H1 (cell line): ENCODE data around the gene CALHM3. TPM values are rescaled to one million over a fixed set of nuclear protein-coding genes. Genes with fewer than 3 reads are reported as not detected.

Experiments
- CTCF ChIA-PET: fragments of 300-600 bp; sonication (Branson Sonifier 250); formaldehyde crosslinking; loops from one replicate; lab custom pipeline; 2021; ENCODE audit not compliant: partially characterized antibody; lab: Charles Lee
- POLR2A ChIA-PET: fragments of 300-600 bp; sonication (Branson Sonifier 250); formaldehyde crosslinking; loops from one replicate; lab custom pipeline; 2021; ENCODE audit warnings: inconsistent platforms; ENCODE audit not compliant: partially characterized antibody; lab: Charles Lee
- DNase-seq, 2 experiments: peaks; one replicate each; pipeline versions ENCODE4 v3.0.0 to v3.0.0-alpha.2; 2010 to 2022; ENCODE audit warnings: low spot score in 2 of 2, low read depth in 1 of 2, mixed read lengths in 1 of 2
- FAIRE-seq: peaks from 2 replicates; lab custom pipeline; 2011; peaks lifted over from hg19 to GRCh38; lab: Jason Lieb, UNC
- H2AFZ ChIP-seq: 2 replicates; pipeline ENCODE4 v1.8.1; 2012; ENCODE audit warnings: low read length, inconsistent platforms
- H2AK5ac ChIP-seq: 2 replicates; pipeline ENCODE4 v1.6.1; 2013; ENCODE audit warnings: low read depth, low read length
- H2BK120ac ChIP-seq: replicated peaks from 2 replicates; pipeline ENCODE3; 2013; ENCODE audit warnings: low read depth, low read length, inconsistent platforms
- H2BK12ac ChIP-seq: 2 replicates; pipeline ENCODE4 v1.6.1; 2013; ENCODE audit warnings: low read depth, low read length
- H2BK15ac ChIP-seq: 2 replicates; pipeline ENCODE4 v1.6.1; 2013; ENCODE audit warnings: low read length
- H2BK20ac ChIP-seq: 2 replicates; pipeline ENCODE4 v1.6.1; 2013; ENCODE audit warnings: low read length
- H2BK5ac ChIP-seq: 2 replicates; pipeline ENCODE4 v1.6.1; 2013; ENCODE audit warnings: low read depth, low read length
- H3K14ac ChIP-seq: 2 replicates; pipeline ENCODE4 v1.6.1; 2013; ENCODE audit warnings: inconsistent platforms; ENCODE audit not compliant: insufficient read length
- H3K18ac ChIP-seq: 2 replicates; pipeline ENCODE4 v1.6.1; 2013; ENCODE audit warnings: low read length; ENCODE audit errors: extremely low read depth
- H3K23ac ChIP-seq: 2 replicates; pipeline ENCODE4 v1.6.1; 2013; ENCODE audit warnings: inconsistent platforms; ENCODE audit not compliant: insufficient read length
- H3K23me2 ChIP-seq: 2 replicates; pipeline ENCODE4 v1.6.1; 2013; ENCODE audit warnings: low read depth, low read length
- H3K27ac ChIP-seq: 2 replicates; pipeline ENCODE4 v1.6.1; 2011; ENCODE audit warnings: low read depth, low read length, inconsistent platforms
- H3K27me3 ChIP-seq, 4 experiments: replicated peaks in 1 of 4; 1 replicate in 1 of 4; 2 replicates in 3 of 4; pipeline versions ENCODE4 v1.6.1 to v1.8.1; 2011 to 2013; ENCODE audit warnings: low read length in 3 of 4, mild to moderate bottlenecking in 3 of 4, inconsistent platforms in 2 of 4, mixed read lengths in 2 of 4, moderate library complexity in 1 of 4; ENCODE audit not compliant: control insufficient read depth in 3 of 4, insufficient read depth in 3 of 4; ENCODE audit errors: extremely low read depth in 1 of 4
- H3K36me3 ChIP-seq, 4 experiments: 2 replicates each; pipeline versions ENCODE4 v1.6.1 to v1.8.1; 2011 to 2013; ENCODE audit warnings: mild to moderate bottlenecking in 4 of 4, low read length in 3 of 4, moderate library complexity in 2 of 4, control low read depth in 1 of 4, inconsistent platforms in 1 of 4; ENCODE audit not compliant: insufficient read depth in 4 of 4, control insufficient read depth in 2 of 4
- H3K4ac ChIP-seq: replicated peaks from 2 replicates; pipeline ENCODE3; 2013; ENCODE audit warnings: low read length, low read depth, mixed read lengths, inconsistent platforms; ENCODE audit not compliant: insufficient read length
- H3K4me1 ChIP-seq, 4 experiments: replicated peaks in 1 of 4; 1 replicate in 1 of 4; 2 replicates in 3 of 4; pipeline versions ENCODE4 v1.6.1 to v1.8.1; 2011 to 2013; ENCODE audit warnings: low read length in 3 of 4, inconsistent platforms in 2 of 4, mixed read lengths in 1 of 4; ENCODE audit not compliant: insufficient read depth in 4 of 4, control insufficient read depth in 3 of 4
- H3K4me2 ChIP-seq, 2 experiments: 2 replicates each; pipeline versions ENCODE4 v1.6.1 to v1.8.1; 2011 to 2013; ENCODE audit warnings: low read depth in 2 of 2, low read length in 2 of 2, control low read depth in 1 of 2, inconsistent platforms in 1 of 2, mild to moderate bottlenecking in 1 of 2; ENCODE audit not compliant: insufficient read depth in 1 of 2
- H3K4me3 ChIP-seq, 4 experiments: fragments of 200-600, 300-600 bp in 1 of 4; sonication (generic), shearing (Covaris generic), sonication (Bioruptor Twin) in 1 of 4; 2 replicates each; pipeline versions ENCODE4 v1.5.1 to v1.8.1; 2011 to 2016; ENCODE audit warnings: low read length in 4 of 4, low read depth in 3 of 4, control low read depth in 2 of 4, inconsistent platforms in 2 of 4, mild to moderate bottlenecking in 2 of 4, mixed read lengths in 1 of 4, moderate library complexity in 1 of 4; ENCODE audit not compliant: insufficient read depth in 2 of 4; ENCODE audit errors: extremely low read depth in 1 of 4
- H3K56ac ChIP-seq: replicated peaks from 2 replicates; pipeline ENCODE3; 2013; ENCODE audit warnings: low read depth, mild to moderate bottlenecking, mixed read lengths, low read length, inconsistent platforms; ENCODE audit not compliant: insufficient read length
- H3K79me1 ChIP-seq: 2 replicates; pipeline ENCODE4 v1.6.1; 2013; ENCODE audit warnings: low read depth, low read length, control low read depth
- H3K79me2 ChIP-seq, 2 experiments: 2 replicates each; pipeline versions ENCODE4 v1.6.1 to v1.8.1; 2012 to 2013; ENCODE audit warnings: low read length in 2 of 2, mild to moderate bottlenecking in 2 of 2, inconsistent platforms in 1 of 2; ENCODE audit not compliant: insufficient read depth in 2 of 2, control insufficient read depth in 1 of 2
- H3K9ac ChIP-seq, 4 experiments: replicated peaks in 1 of 4; 1 replicate in 1 of 4; 2 replicates in 3 of 4; pipeline versions ENCODE4 v1.6.1 to v1.8.1; 2011 to 2013; ENCODE audit warnings: low read depth in 3 of 4, low read length in 3 of 4, control low read depth in 2 of 4, mild to moderate bottlenecking in 2 of 4, moderate library complexity in 2 of 4, inconsistent platforms in 1 of 4; ENCODE audit errors: extremely low read depth in 1 of 4
- H3K9me3 ChIP-seq, 2 experiments: 2 replicates each; pipeline versions ENCODE4 v1.6.1 to v1.8.1; 2012 to 2013; ENCODE audit warnings: mild to moderate bottlenecking in 2 of 2, moderate library complexity in 2 of 2, control low read depth in 1 of 2, inconsistent platforms in 1 of 2, low read depth in 1 of 2, low read length in 1 of 2, mixed read lengths in 1 of 2; ENCODE audit not compliant: insufficient read depth in 2 of 2
- H4K20me1 ChIP-seq, 2 experiments: replicated peaks in 1 of 2; 2 replicates each; pipeline versions ENCODE3 to v1.8.1; 2011 to 2013; ENCODE audit warnings: inconsistent platforms in 2 of 2, low read length in 2 of 2, mild to moderate bottlenecking in 1 of 2; ENCODE audit not compliant: insufficient read depth in 2 of 2, control insufficient read depth in 1 of 2
- H4K5ac ChIP-seq: 2 replicates; pipeline ENCODE4 v1.6.1; 2013; ENCODE audit warnings: low read length, low read depth, mixed read lengths, inconsistent platforms; ENCODE audit not compliant: insufficient read length
- H4K8ac ChIP-seq: 2 replicates; pipeline ENCODE4 v1.8.0; 2013; ENCODE audit warnings: mild to moderate bottlenecking, moderate library complexity, low read length, inconsistent platforms; ENCODE audit not compliant: insufficient read depth; ENCODE audit errors: extremely low read depth
- H4K91ac ChIP-seq: replicated peaks from 2 replicates; pipeline ENCODE3; 2013; ENCODE audit warnings: low read length, mixed read lengths, inconsistent platforms; ENCODE audit not compliant: insufficient read length
- FOSL1 ChIP-seq: IDR thresholded peaks from 2 replicates; pipeline ENCODE4 v1.6.1; 2011; ENCODE audit warnings: mild to moderate bottlenecking, low read depth, low read length, moderate library complexity; ENCODE audit not compliant: insufficient read depth
- KDM4A ChIP-seq: IDR thresholded peaks from one replicate; pipeline ENCODE4 v1.7.1; 2012; ENCODE audit warnings: low read depth, mild to moderate bottlenecking, moderate library complexity, low read length, inconsistent platforms; ENCODE audit not compliant: severe bottlenecking
- RFX5 ChIP-seq: IDR thresholded peaks from 2 replicates; pipeline ENCODE4 v1.6.1; 2011; ENCODE audit warnings: low read depth, low read length, improper control_type of control experiment, borderline replicate concordance
- RXRA ChIP-seq: IDR thresholded peaks from 2 replicates; pipeline ENCODE4 v1.6.1; 2011; ENCODE audit warnings: low read depth, mild to moderate bottlenecking, low read length, moderate library complexity; ENCODE audit not compliant: insufficient read depth
- SIN3A ChIP-seq, 2 experiments: IDR thresholded peaks in 1 of 2; conservative IDR thresholded peaks in 1 of 2; 2 replicates each; pipeline ENCODE4 v1.6.1; 2011 to 2012; ENCODE audit warnings: low read length in 2 of 2, improper control_type of control experiment in 1 of 2, low read depth in 1 of 2, mild to moderate bottlenecking in 1 of 2
- SP2 ChIP-seq: IDR thresholded peaks from 2 replicates; pipeline ENCODE4 v1.6.1; 2012; ENCODE audit warnings: mild to moderate bottlenecking, low read length, inconsistent platforms
- SUZ12 ChIP-seq: fragments of 200-600 bp; sonication (generic); IDR thresholded peaks from 2 replicates; pipeline ENCODE4 v1.6.1; 2012; ENCODE audit warnings: mild to moderate bottlenecking, inconsistent platforms, low read length, moderate library complexity, mixed read lengths
- TEAD4 ChIP-seq: IDR thresholded peaks from 2 replicates; pipeline ENCODE4 v1.6.1; 2012; ENCODE audit warnings: low read depth, low read length, inconsistent platforms, mixed read lengths
- WGBS, 2 experiments: shearing (Covaris generic) in 1 of 2; methylation state at CpG; one replicate each; pipeline versions ENCODE4 v1.1.6 to v1.1.7; 2013 to 2015; ENCODE audit warnings: low lambda C conversion rate in 2 of 2, mixed read lengths in 2 of 2, inconsistent platforms in 1 of 2, low coverage in 1 of 2, missing lambda C conversion rate in 1 of 2; ENCODE audit not compliant: insufficient replicate concordance in 2 of 2, insufficient coverage in 1 of 2, insufficient read length in 1 of 2; ENCODE audit errors: extremely low coverage in 1 of 2, missing lambda C conversion rate in 1 of 2; 5-methylcytosine and 5-hydroxymethylcytosine counted together
- long read RNA-seq, 2 experiments: library from RNA in 1 of 2; library from capped mRNA in 1 of 2; stranded (forward); transcript quantifications; one replicate each; pipeline ENCODE4 v2.0.0, GENCODE V29; 2021; ENCODE audit warnings: inconsistent platforms in 1 of 2
- polyA minus RNA-seq, 3 experiments: library from RNA; depleted of rRNA, polyadenylated mRNA; stranded (reverse); fragments of >200 nt; gene quantifications; 1 replicate in 2 of 3; 2 replicates in 1 of 3; pipeline ENCODE4 v1.2.3, GENCODE V29; 2011
- polyA plus RNA-seq, 7 experiments: library from polyadenylated mRNA; depleted of rRNA in 3 of 7; stranded (reverse) in 5 of 7; unstranded in 2 of 7; fragments of >200 nt in 5 of 7; fragments of 200-250 nt in 2 of 7; gene quantifications; 1 replicate in 5 of 7; 2 replicates in 1 of 7; 4 replicates in 1 of 7; pipeline versions ENCODE4 v1.2.1 to v1.2.3, GENCODE V29; 2011 to 2013; ENCODE audit warnings: missing spikeins in 2 of 7, mixed read lengths in 2 of 7
- total RNA-seq: library from RNA; stranded (reverse); fragmentation: NEBNext Ultra II Directional; extraction: Animal tissue kit (Norgen Biotek cat#: 25700); gene quantifications from 2 replicates; pipeline ENCODE4 v1.2.1, GENCODE V29; 2021
- TF ChIP-seq, protein P1 (sequence below): IDR thresholded peaks from 2 replicates; pipeline ENCODE4 v1.6.1; 2012; ENCODE audit warnings: inconsistent platforms

Gene CALHM3, protein sequence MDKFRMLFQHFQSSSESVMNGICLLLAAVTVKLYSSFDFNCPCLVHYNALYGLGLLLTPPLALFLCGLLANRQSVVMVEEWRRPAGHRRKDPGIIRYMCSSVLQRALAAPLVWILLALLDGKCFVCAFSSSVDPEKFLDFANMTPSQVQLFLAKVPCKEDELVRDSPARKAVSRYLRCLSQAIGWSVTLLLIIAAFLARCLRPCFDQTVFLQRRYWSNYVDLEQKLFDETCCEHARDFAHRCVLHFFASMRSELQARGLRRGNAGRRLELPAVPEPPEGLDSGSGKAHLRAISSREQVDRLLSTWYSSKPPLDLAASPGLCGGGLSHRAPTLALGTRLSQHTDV
- total RNA-seq (0.17 TPM in 1 of 2 replicates, not detected in the other), polyA plus RNA-seq (2011; rRNA removed) (0.42 and 0.60 TPM in 2 replicates), polyA minus RNA-seq (2011; rRNA and poly(A)+ RNA removed) (0.29 TPM in 1 of 2 replicates, not detected in the other)
- polyA plus RNA-seq (2011; cell fraction: cytosol; rRNA removed), result 0.58 TPM
- 0.23 TPM for polyA plus RNA-seq (2011; cell fraction: nucleus; rRNA removed)
- 0.21 to 0.32 TPM (median 0.25 TPM) in 3 of 4 replicates, not detected in the other for polyA plus RNA-seq (2012, experiment 1 of 2)
- not detected for polyA plus RNA-seq (2012, experiment 2 of 2)
- 0.34 TPM for polyA plus RNA-seq (2013, experiment 1 of 2)
- polyA plus RNA-seq (2013, experiment 2 of 2), result 0.28 TPM
- polyA minus RNA-seq (2011; cell fraction: cytosol; rRNA and poly(A)+ RNA removed), result not detected
- polyA minus RNA-seq (2011; cell fraction: nucleus; rRNA and poly(A)+ RNA removed), result not detected
- long read RNA-seq, experiment 1, result 0 reads
- long read RNA-seq, experiment 2, result 0 reads

DNA sequence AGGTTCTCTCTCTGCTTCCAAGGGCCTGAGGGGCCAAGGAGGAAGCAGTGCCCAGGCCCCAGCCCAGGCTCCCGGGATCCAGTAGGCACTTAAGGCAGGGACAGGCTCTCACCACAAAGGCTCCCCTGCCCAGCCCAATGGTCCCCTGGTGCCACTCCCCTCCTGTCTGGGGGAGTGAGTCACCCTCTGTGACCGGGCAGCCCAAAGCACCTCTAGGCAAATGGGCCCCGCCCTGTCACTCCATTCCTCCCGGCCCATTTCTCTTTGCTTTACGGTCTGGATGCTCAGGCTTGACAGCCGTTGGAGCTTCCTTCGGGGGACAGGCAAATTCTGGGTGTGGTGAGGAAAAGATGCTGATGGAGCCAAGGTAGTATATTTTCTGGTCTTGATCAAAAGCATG, at the start of gene CALHM3:
TSS of gene CALHM3 (minus strand) at position 106 of the 400 bp plus-strand sequence. CDS start 208 bp downstream, outside the sequence.
- Histone ChIP-seq H3K79me1 (no peaks in the 10 kb centered on the region), H2BK5ac (no peak within 1 kb of the TSS), H3K27ac (no peak within 1 kb of the TSS), H3K56ac (no peak within 1 kb of the TSS), H3K36me3 (no peaks in the 10 kb centered on the region), H4K8ac (peak within 1 kb of the TSS; percentile 35; the same call in 1 of the 2 replicates), H2BK20ac (no peak within 1 kb of the TSS), H4K91ac (no peak within 1 kb of the TSS), H3K4me1 (peaks cover 0 to 12% (median 7%) of the 10 kb centered on the region in 4 experiments; a peak in 5 of 7 replicates), H3K9me3 (no peaks in the 10 kb centered on the region), H2AFZ (no peak within 1 kb of the TSS; the same call in 1 of the 2 replicates), H3K18ac (no peak within 1 kb of the TSS), H3K14ac (no peak within 1 kb of the TSS), H3K4ac (no peak within 1 kb of the TSS), H3K79me2 (no peaks in the 10 kb centered on the region), H3K9ac (no peak within 1 kb of the TSS; a peak in 1 of 7 replicates), H2AK5ac (no peak within 1 kb of the TSS), H3K23me2 (peaks cover under 1% of the 10 kb centered on the region; the same call in 1 of the 2 replicates), H3K4me2 (no peak within 1 kb of the TSS), H3K4me3 (no peak within 1 kb of the TSS), H3K27me3 (no peaks in the 10 kb centered on the region; a peak in 2 of 7 replicates), H4K20me1 (no peaks in the 10 kb centered on the region), H2BK12ac (no peak within 1 kb of the TSS), H4K5ac (no peak within 1 kb of the TSS), H3K23ac (no peak within 1 kb of the TSS), H2BK120ac (no peak within 1 kb of the TSS), H2BK15ac (0 out of 2 replicates have a peak within 1 kb of the TSS, but pooled peaks have one; percentile 6)
- ChIA-PET CTCF (interaction anchor here (0.9 to 6.3 kb wide), 5 partner anchors 25 to 109 kb away, joined by 3 to 34 read pairs (median 4); partner anchors contain the start of gene CALHM2), POLR2A (interaction anchor here (1.2 kb wide), 1 partner anchor 25 kb away, joined by 3 read pairs; no protein-coding TSS in a partner anchor)
- 98% methylated on average over 7 of the region's 7 CpGs; no CpG with 5 or more reads in 1 of the 2 experiments for WGBS, 2 experiments
- FAIRE-seq (no peak), DNase-seq (no peak)
- TF ChIP-seq, protein P1, sequence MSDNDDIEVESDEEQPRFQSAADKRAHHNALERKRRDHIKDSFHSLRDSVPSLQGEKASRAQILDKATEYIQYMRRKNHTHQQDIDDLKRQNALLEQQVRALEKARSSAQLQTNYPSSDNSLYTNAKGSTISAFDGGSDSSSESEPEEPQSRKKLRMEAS, result no peak
- TF ChIP-seq FOSL1, result no peak
- TF ChIP-seq TEAD4, result no peak
- no peak for TF ChIP-seq RFX5
- no peak for TF ChIP-seq RXRA
- no peak for TF ChIP-seq SP2
- no peak for TF ChIP-seq SUZ12
- TF ChIP-seq SIN3A (conservative IDR thresholded peaks at IDR 0.05 in 1 of 2, IDR thresholded peaks at IDR 0.05 in 1 of 2; ENCODE audit: low read depth in 1 of 2, low read length in 2 of 2), result no peak
- no peak for TF ChIP-seq KDM4A
